HepG2 (cell line): Measurements from ENCODE around the gene C20orf144. TPM values are rescaled to one million over a fixed set of nuclear protein-coding genes. Genes with fewer than 3 reads are reported as not detected.

Experiments used
- BHLHE40 ChIP-seq: IDR thresholded peaks from 2 replicates; pipeline ENCODE4 v1.6.1; 2011; ENCODE audit warnings: low read length, improper control_type of control experiment
- BRCA1 ChIP-seq: sonication (generic); formaldehyde crosslinking; IDR thresholded peaks from 2 replicates; pipeline ENCODE4 v1.4.0; 2020; ENCODE audit warnings: missing genetic modification reagents
- HOXD1 ChIP-seq: sonication (generic); formaldehyde crosslinking; IDR thresholded peaks from 2 replicates; pipeline ENCODE4 v1.5.0; 2020; ENCODE audit warnings: missing genetic modification reagents
- KLF11 ChIP-seq: IDR thresholded peaks from 2 replicates; pipeline ENCODE4 v1.6.1; 2016; ENCODE audit warnings: missing compliant biosample characterization
- NAIF1 ChIP-seq: sonication (generic); formaldehyde crosslinking; IDR thresholded peaks from 2 replicates; pipeline ENCODE4 v1.5.0; 2020; ENCODE audit warnings: mild to moderate bottlenecking, missing genetic modification reagents, borderline replicate concordance
- PAF1 ChIP-seq: IDR thresholded peaks from 2 replicates; pipeline ENCODE4 v1.6.1; 2016; ENCODE audit warnings: missing genetic modification reagents, missing compliant biosample characterization
- RAD21 ChIP-seq: fragments of 450-650 bp; formaldehyde crosslinking; IDR thresholded peaks from 2 replicates; pipeline ENCODE4 v1.5.0; 2020; ENCODE audit warnings: mild to moderate bottlenecking
- REL ChIP-seq: sonication (generic); formaldehyde crosslinking; conservative IDR thresholded peaks from 2 replicates; pipeline ENCODE4 v1.8.0; 2022; ENCODE audit warnings: mild to moderate bottlenecking, missing genetic modification reagents, moderate library complexity
- TEAD3 ChIP-seq: optimal IDR thresholded peaks from 2 replicates; pipeline ENCODE3; 2016; ENCODE audit warnings: borderline replicate concordance
- ZNF260 ChIP-seq: sonication (generic); formaldehyde crosslinking; IDR thresholded peaks from 2 replicates; pipeline ENCODE4 v1.4.0; 2020; ENCODE audit warnings: missing genetic modification reagents, low read depth, mild to moderate bottlenecking, borderline replicate concordance
- ZNF383 ChIP-seq: sonication (generic); formaldehyde crosslinking; IDR thresholded peaks from 2 replicates; pipeline ENCODE4 v1.4.0; 2020; ENCODE audit warnings: missing genetic modification reagents, mild to moderate bottlenecking, borderline replicate concordance
- ZNF44 ChIP-seq: sonication (generic); formaldehyde crosslinking; IDR thresholded peaks from 2 replicates; pipeline ENCODE4 v1.5.1; 2020; ENCODE audit warnings: mild to moderate bottlenecking, missing genetic modification reagents
- ZNF703 ChIP-seq: sonication (generic); formaldehyde crosslinking; IDR thresholded peaks from 2 replicates; pipeline ENCODE4 v1.5.1; 2020; ENCODE audit warnings: missing genetic modification reagents, mild to moderate bottlenecking, moderate library complexity, borderline replicate concordance
- ZNF839 ChIP-seq: sonication (generic); formaldehyde crosslinking; IDR thresholded peaks from 2 replicates; pipeline ENCODE4 v1.4.0; 2020; ENCODE audit warnings: missing genetic modification reagents, mild to moderate bottlenecking, borderline replicate concordance
- ZSCAN25 ChIP-seq: sonication (generic); formaldehyde crosslinking; IDR thresholded peaks from 2 replicates; pipeline ENCODE4 v1.8.0; 2022; ENCODE audit warnings: mild to moderate bottlenecking, missing genetic modification reagents
- polyA plus RNA-seq, 8 experiments: library from polyadenylated mRNA; depleted of rRNA in 3 of 8; stranded (reverse) in 7 of 8; unstranded in 1 of 8; fragments of >200 nt; fragmentation: Illumina TruSeq in 4 of 8; extraction: Trizol in 4 of 8; gene quantifications; 2 replicates each; pipeline versions ENCODE4 v1.2.1 to v1.2.3, GENCODE V29; 2011 to 2016; ENCODE audit warnings: low read depth in 4 of 8, missing spikeins in 1 of 8, mixed read lengths in 1 of 8; ENCODE audit not compliant: insufficient read depth in 1 of 8
- total RNA-seq, 5 experiments: library from RNA; depleted of rRNA; stranded (reverse); fragments of >200 nt; fragmentation: Illumina TruSeq; extraction: Trizol; gene quantifications; 2 replicates each; pipeline ENCODE4 v1.2.3, GENCODE V29; 2016; ENCODE audit warnings: low read depth in 1 of 5
- TF ChIP-seq, protein P1 (sequence below): sonication (generic); formaldehyde crosslinking; IDR thresholded peaks from 2 replicates; pipeline ENCODE4 v1.9.0; 2022; ENCODE audit warnings: missing genetic modification reagents, mild to moderate bottlenecking, borderline replicate concordance
- TF ChIP-seq, protein P2 (sequence below): sonication (generic); formaldehyde crosslinking; IDR thresholded peaks from 2 replicates; pipeline ENCODE4 v1.4.0; 2020; ENCODE audit warnings: missing genetic modification reagents
- TF ChIP-seq, protein P3 (sequence below): IDR thresholded peaks from 2 replicates; pipeline ENCODE4 v1.6.1; 2016; ENCODE audit warnings: mild to moderate bottlenecking, missing biosample characterization, missing genetic modification reagents
- TF ChIP-seq, protein P4 (sequence below): sonication (generic); formaldehyde crosslinking; IDR thresholded peaks from 2 replicates; pipeline ENCODE4 v1.5.1; 2020; ENCODE audit warnings: mild to moderate bottlenecking, missing genetic modification reagents, moderate library complexity
- TF ChIP-seq, protein P5 (sequence below): sonication (generic); formaldehyde crosslinking; IDR thresholded peaks from 2 replicates; pipeline ENCODE4 v1.4.0; 2020; ENCODE audit warnings: missing genetic modification reagents, borderline replicate concordance

C20orf144 gene
- total and polyA plus RNA-seq, 2 of the 13 experiments (the other 11 are each of a cell fraction or from before 2014, with no cell fraction given), result 0.09 to 0.16 TPM

DNA sequence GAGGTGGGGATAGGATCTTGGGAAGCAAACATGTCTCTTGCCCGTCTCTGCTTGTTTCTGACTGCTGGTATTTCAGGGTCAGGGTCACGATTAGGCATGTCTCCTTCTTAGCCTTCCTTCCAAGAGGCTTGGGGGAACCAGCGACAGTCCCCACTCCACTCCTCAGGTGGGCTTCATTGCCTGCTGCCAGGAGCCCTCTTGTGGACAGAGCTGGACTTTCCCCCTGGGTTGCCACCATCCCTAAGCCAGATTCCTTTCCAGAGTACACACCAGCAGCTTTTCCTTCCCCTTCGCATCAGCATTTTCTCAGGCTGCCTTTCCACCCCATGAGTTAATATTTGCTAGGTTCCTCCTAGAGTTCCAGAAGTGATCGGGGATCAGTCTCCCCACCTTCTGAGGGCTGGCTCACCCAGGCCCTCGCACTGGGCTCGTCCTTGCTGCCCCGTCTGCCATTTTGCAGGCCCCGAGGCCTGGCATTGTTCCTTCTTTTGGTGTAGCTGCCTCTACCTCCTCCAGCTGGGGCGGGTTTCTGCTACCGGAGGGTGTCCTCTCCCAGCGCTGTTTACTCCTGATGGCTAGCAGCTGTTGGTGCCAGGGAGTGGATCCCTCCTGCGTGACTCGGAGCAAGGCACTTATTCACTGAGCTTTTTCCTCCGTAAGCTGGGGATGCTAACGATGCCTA lies 8.8 kb upstream of the C20orf144 start (continued):
- TF ChIP-seq, protein P1, sequence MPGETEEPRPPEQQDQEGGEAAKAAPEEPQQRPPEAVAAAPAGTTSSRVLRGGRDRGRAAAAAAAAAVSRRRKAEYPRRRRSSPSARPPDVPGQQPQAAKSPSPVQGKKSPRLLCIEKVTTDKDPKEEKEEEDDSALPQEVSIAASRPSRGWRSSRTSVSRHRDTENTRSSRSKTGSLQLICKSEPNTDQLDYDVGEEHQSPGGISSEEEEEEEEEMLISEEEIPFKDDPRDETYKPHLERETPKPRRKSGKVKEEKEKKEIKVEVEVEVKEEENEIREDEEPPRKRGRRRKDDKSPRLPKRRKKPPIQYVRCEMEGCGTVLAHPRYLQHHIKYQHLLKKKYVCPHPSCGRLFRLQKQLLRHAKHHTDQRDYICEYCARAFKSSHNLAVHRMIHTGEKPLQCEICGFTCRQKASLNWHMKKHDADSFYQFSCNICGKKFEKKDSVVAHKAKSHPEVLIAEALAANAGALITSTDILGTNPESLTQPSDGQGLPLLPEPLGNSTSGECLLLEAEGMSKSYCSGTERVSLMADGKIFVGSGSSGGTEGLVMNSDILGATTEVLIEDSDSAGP (CRISPR knock-in tag), result peak; percentile 45; the same call in 1 of the 2 replicates
- TF ChIP-seq BRCA1 (CRISPR knock-in tag) (no peak), ZNF383 (CRISPR knock-in tag) (no peak), ZNF703 (no peak), ZSCAN25 (no peak), TEAD3 (peak; percentile 69), KLF11 (CRISPR knock-in tag) (peak; percentile 84; the same call in 1 of the 2 replicates), ZNF839 (CRISPR knock-in tag) (no peak), BHLHE40 (no peak), ZNF260 (CRISPR knock-in tag) (no peak), HOXD1 (CRISPR knock-in tag) (peak; percentile 64; the same call in 1 of the 2 replicates), NAIF1 (no peak), PAF1 (peak; percentile 91; the same call in 1 of the 2 replicates), RAD21 (CRISPR knock-in tag) (peak; percentile 96), ZNF44 (CRISPR knock-in tag) (no peak), REL (CRISPR knock-in tag) (no peak)
- TF ChIP-seq, protein P2, sequence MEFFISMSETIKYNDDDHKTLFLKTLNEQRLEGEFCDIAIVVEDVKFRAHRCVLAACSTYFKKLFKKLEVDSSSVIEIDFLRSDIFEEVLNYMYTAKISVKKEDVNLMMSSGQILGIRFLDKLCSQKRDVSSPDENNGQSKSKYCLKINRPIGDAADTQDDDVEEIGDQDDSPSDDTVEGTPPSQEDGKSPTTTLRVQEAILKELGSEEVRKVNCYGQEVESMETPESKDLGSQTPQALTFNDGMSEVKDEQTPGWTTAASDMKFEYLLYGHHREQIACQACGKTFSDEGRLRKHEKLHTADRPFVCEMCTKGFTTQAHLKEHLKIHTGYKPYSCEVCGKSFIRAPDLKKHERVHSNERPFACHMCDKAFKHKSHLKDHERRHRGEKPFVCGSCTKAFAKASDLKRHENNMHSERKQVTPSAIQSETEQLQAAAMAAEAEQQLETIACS (CRISPR knock-in tag), result no peak
- TF ChIP-seq, protein P3, sequence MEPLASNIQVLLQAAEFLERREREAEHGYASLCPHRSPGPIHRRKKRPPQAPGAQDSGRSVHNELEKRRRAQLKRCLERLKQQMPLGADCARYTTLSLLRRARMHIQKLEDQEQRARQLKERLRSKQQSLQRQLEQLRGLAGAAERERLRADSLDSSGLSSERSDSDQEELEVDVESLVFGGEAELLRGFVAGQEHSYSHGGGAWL, result 0 out of 2 replicates have a peak, but pooled peaks have one; percentile 23
- TF ChIP-seq, protein P4, sequence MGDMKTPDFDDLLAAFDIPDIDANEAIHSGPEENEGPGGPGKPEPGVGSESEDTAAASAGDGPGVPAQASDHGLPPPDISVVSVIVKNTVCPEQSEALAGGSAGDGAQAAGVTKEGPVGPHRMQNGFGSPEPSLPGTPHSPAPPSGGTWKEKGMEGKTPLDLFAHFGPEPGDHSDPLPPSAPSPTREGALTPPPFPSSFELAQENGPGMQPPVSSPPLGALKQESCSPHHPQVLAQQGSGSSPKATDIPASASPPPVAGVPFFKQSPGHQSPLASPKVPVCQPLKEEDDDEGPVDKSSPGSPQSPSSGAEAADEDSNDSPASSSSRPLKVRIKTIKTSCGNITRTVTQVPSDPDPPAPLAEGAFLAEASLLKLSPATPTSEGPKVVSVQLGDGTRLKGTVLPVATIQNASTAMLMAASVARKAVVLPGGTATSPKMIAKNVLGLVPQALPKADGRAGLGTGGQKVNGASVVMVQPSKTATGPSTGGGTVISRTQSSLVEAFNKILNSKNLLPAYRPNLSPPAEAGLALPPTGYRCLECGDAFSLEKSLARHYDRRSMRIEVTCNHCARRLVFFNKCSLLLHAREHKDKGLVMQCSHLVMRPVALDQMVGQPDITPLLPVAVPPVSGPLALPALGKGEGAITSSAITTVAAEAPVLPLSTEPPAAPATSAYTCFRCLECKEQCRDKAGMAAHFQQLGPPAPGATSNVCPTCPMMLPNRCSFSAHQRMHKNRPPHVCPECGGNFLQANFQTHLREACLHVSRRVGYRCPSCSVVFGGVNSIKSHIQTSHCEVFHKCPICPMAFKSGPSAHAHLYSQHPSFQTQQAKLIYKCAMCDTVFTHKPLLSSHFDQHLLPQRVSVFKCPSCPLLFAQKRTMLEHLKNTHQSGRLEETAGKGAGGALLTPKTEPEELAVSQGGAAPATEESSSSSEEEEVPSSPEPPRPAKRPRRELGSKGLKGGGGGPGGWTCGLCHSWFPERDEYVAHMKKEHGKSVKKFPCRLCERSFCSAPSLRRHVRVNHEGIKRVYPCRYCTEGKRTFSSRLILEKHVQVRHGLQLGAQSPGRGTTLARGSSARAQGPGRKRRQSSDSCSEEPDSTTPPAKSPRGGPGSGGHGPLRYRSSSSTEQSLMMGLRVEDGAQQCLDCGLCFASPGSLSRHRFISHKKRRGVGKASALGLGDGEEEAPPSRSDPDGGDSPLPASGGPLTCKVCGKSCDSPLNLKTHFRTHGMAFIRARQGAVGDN (CRISPR knock-in tag), result peak; percentile 58
- TF ChIP-seq, protein P5, sequence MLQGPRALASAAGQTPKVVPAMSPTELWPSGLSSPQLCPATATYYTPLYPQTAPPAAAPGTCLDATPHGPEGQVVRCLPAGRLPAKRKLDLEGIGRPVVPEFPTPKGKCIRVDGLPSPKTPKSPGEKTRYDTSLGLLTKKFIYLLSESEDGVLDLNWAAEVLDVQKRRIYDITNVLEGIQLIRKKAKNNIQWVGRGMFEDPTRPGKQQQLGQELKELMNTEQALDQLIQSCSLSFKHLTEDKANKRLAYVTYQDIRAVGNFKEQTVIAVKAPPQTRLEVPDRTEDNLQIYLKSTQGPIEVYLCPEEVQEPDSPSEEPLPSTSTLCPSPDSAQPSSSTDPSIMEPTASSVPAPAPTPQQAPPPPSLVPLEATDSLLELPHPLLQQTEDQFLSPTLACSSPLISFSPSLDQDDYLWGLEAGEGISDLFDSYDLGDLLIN (CRISPR knock-in tag), result no peak
